Heart left ventricle (tissue), 16 donors: ENCODE measurements around the gene APH1B. TPM values are rescaled to one million over a fixed set of nuclear protein-coding genes. Genes with fewer than 3 reads are reported as not detected.

Experiments used
- ATAC-seq, 4 donors: fragments of 200-7000 bp; cut with Tn5 transposase; one replicate each; pipeline ENCODE4 v1.9.1; 2020 to 2022; ENCODE audit warnings: moderate library complexity in 4 of 4, mild to moderate bottlenecking in 3 of 4, moderate number of reproducible peaks in 1 of 4
- DNase-seq, 5 donors: peaks; one replicate each; pipeline ENCODE4 v3.0.0-alpha.2; 2020
- H3K27ac ChIP-seq, 12 donors: fragments of 200-600 bp; sonication (generic) in 4 of 12; one replicate each; pipeline versions ENCODE4 v1.5.0 to v1.8.0; 2016 to 2022; ENCODE audit warnings: mild to moderate bottlenecking in 2 of 12
- H3K27me3 ChIP-seq, 9 donors: fragments of 200-600 bp; sonication (generic) in 2 of 9; one replicate each; pipeline versions ENCODE4 v1.5.1 to v1.8.0; 2016 to 2022; ENCODE audit warnings: mild to moderate bottlenecking in 3 of 9
- H3K36me3 ChIP-seq, 9 donors: fragments of 200-600 bp; sonication (generic) in 2 of 9; one replicate each; pipeline versions ENCODE4 v1.5.0 to v1.8.0; 2018 to 2022; ENCODE audit warnings: mild to moderate bottlenecking in 2 of 9
- H3K4me1 ChIP-seq, 12 donors: fragments of 200-600 bp; sonication (generic) in 4 of 12; one replicate each; pipeline versions ENCODE4 v1.5.0 to v1.8.0; 2016 to 2022; ENCODE audit warnings: mild to moderate bottlenecking in 3 of 12
- H3K4me3 ChIP-seq, 12 donors: fragments of 200-600 bp; sonication (generic) in 4 of 12; one replicate each; pipeline versions ENCODE4 v1.5.0 to v1.8.0; 2017 to 2022; ENCODE audit warnings: mild to moderate bottlenecking in 9 of 12, moderate library complexity in 4 of 12
- H3K9me3 ChIP-seq, 12 donors: fragments of 200-600 bp; sonication (generic) in 4 of 12; one replicate each; pipeline versions ENCODE4 v1.5.0 to v1.8.0; 2016 to 2022; ENCODE audit warnings: mild to moderate bottlenecking in 1 of 12
- CTCF ChIP-seq, 12 donors: fragments of 200-600 bp; sonication (generic) in 4 of 12; IDR thresholded peaks; one replicate each; pipeline versions ENCODE4 v1.5.0 to v1.8.0; 2018 to 2022; ENCODE audit warnings: antibody characterized with exemption in 12 of 12, mild to moderate bottlenecking in 5 of 12
- POLR2A ChIP-seq, 2 donors: fragments of 450-650 bp; IDR thresholded peaks; one replicate each; pipeline ENCODE4 v1.6.1; 2017; ENCODE audit warnings: antibody characterized with exemption in 2 of 2, mild to moderate bottlenecking in 2 of 2, moderate library complexity in 2 of 2
- WGBS, 4 donors: extraction: QIAGEN DNeasy Blood & Tissue Kit in 2 of 4; methylation state at CpG; one replicate each; pipeline versions ENCODE4 v1.1.5 to v1.1.7; 2013 to 2018; 5-methylcytosine and 5-hydroxymethylcytosine counted together
- intact Hi-C, 10 donors: fragments of 100-400 bp; cut with DNase I; formaldehyde crosslinking; loops; one replicate each; pipeline versions ENCODE4 v1.11.1 to v1.14.2; 2022
- polyA plus RNA-seq, 2 donors: library from polyadenylated mRNA; stranded (reverse); fragments of 200-250 nt; gene quantifications; one replicate each; pipeline ENCODE4 v1.2.3, GENCODE V29; 2013
- total RNA-seq, 9 donors: library from RNA; depleted of rRNA in 2 of 9; stranded (reverse); fragments of >200 nt in 2 of 9; fragmentation: NEBNext Ultra II Directional in 3 of 9; extraction: Animal tissue kit (Norgen Biotek cat#: 25700) in 3 of 9; gene quantifications; one replicate each; pipeline versions ENCODE4 v1.1.0 to v1.2.4, GENCODE V29; 2016 to 2023
- donor health status: ischemic (EF 13 %, LVEDD 7.1; RV severe dilation, severe dysfunction).
- donor health status: healthy with polysubstance abuse.
- donor health status: DM: no; HTN: yes; CAD: no.
- donor health status: DM: no; HTN: no; CAD: no.
- donor health status: ischemic (EF 25% LVEDD 6.9; RV normal size, moderate dysfunction).
- donor health status: ischemic (EF 25% LVEDD 5.7; RV mildly dilated, moderate dysfunction).
- donor health status: healthy.
- donor health status: DM: yes; HTN: yes; CAD: no.
- donor health status: ischemic (EF 35%, LVEDD 5.7; RV mildly dilated, moderate dysfunction).
- donor health status: nonischemic (EF 11% LVEDD 7.7; RV severe dilation, severe dysfunction).
- donor health status: DM: yes; HTN: yes; CAD: no.
- donor health status: PGD.
- donor health status: ischemic (EF 29% LVEDD 5.4; RV normal size, mild dysfunction).
- donor health status: nonischemic (EF 23%, LVEDD 6.1; RV moderate dilation, normal function).

Gene APH1B
- total and polyA plus RNA-seq, 11 donors = 1.9 to 17.6 (median 5.7) TPM

- peak overlapping the region in 11 of 12 donors; percentile 4 to 69 (median 41) for H3K27ac ChIP-seq
- ATAC-seq = no peak
These were observed 33.6 kb upstream of the APH1B start for GRCh38 chr15:63243776-63244175.

GRCh38 chr15:63244399-63244798, 33.0 kb upstream of the APH1B start:
- DNase-seq = no peak
- no peak for TF ChIP-seq POLR2A (IDR thresholded peaks at IDR 0.05)
- TF ChIP-seq CTCF (IDR thresholded peaks at IDR 0.05) = no peak
- H3K4me1 ChIP-seq = peaks cover 0 to 54% (median 15%) of the 10 kb centered on the region in 12 donors
- peaks cover 0 to 33% (median 4%) of the 10 kb centered on the region in 9 donors for H3K36me3 ChIP-seq
- H3K4me3 ChIP-seq = no peak overlapping the region
- peak in 2 of 4 donors; percentile 22 to 70 for ATAC-seq
- intact Hi-C loops = loop anchor here in 1 of 10 donors (5.0 kb wide), 1 partner anchor 42 kb away; no protein-coding TSS in a partner anchor
- WGBS, 4 donors = 37 to 53% (median 48%) methylated on average over 4 of the region's 4 CpGs
- H3K27ac ChIP-seq = peak overlapping the region; percentile 31 to 69 (median 48)
- H3K27me3 ChIP-seq = no peaks in the 10 kb centered on the region
- H3K9me3 ChIP-seq = peaks cover 0 to 8% (median 0%) of the 10 kb centered on the region in 12 donors

More at GRCh38 chr15:63243776-63244175, 33.6 kb upstream of the APH1B start:
- Histone ChIP-seq H3K9me3 (peaks cover 0 to 8% (median 0%) of the 10 kb centered on the region in 12 donors), H3K4me1 (peaks cover 0 to 61% (median 17%) of the 10 kb centered on the region in 12 donors), H3K27me3 (no peaks in the 10 kb centered on the region), H3K4me3 (no peak overlapping the region), H3K36me3 (peaks cover 0 to 28% (median 4%) of the 10 kb centered on the region in 9 donors)
- TF ChIP-seq CTCF (IDR thresholded peaks at IDR 0.05) (no peak), POLR2A (IDR thresholded peaks at IDR 0.05) (no peak)
- intact Hi-C loops = loop anchor here in 1 of 10 donors (5.0 kb wide), 1 partner anchor 41 kb away; no protein-coding TSS in a partner anchor
- DNase-seq = no peak
- WGBS, 4 donors = 53 to 80% (median 76%) methylated on average over 1 of the region's 1 CpG

GRCh38 chr15:63244976-63245645, 32.3 kb upstream of the APH1B start:
- H3K36me3 ChIP-seq = peaks cover 0 to 40% (median 5%) of the 10 kb centered on the region in 9 donors
- 50 to 60% (median 57%) methylated on average over 5 of the region's 5 CpGs for WGBS, 4 donors
- intact Hi-C loops = loop anchor here in 1 of 10 donors (5.0 kb wide), 1 partner anchor 43 kb away; no protein-coding TSS in a partner anchor
- H3K9me3 ChIP-seq = peaks cover 0 to 8% (median 0%) of the 10 kb centered on the region in 12 donors
- H3K4me1 ChIP-seq = peaks cover 0 to 50% (median 15%) of the 10 kb centered on the region in 12 donors
- DNase-seq (no peak), ATAC-seq (peak in 2 of 4 donors; percentile 30 to 66)
- TF ChIP-seq CTCF (IDR thresholded peaks at IDR 0.05) = no peak
- TF ChIP-seq POLR2A (IDR thresholded peaks at IDR 0.05) = no peak
- H3K27me3 ChIP-seq = no peaks in the 10 kb centered on the region
- H3K4me3 ChIP-seq = no peak overlapping the region
- peak overlapping the region; percentile 31 to 69 (median 48) for H3K27ac ChIP-seq
